Measurements from ENCODE around the gene CAPN5. TPM values are rescaled to one million over a fixed set of nuclear protein-coding genes. Genes with fewer than 3 reads are reported as not detected.
A peak's percentile ranks its signal among the peaks of the same experiment; 100 is the strongest.

The CAPN5 gene
- total RNA-seq, 1 experiment from 2014 or later, result 12.9 TPM

GRCh38 chr11:77129842-77130756, 63.3 kb downstream of the CAPN5 start:
- DNase-seq (ENCODE audit: low read depth), result no peak

- DNase-seq (ENCODE audit: low read depth), result no peak
These were observed 64.2 kb downstream of the CAPN5 start for GRCh38 chr11:77130763-77131513.

- no peak for DNase-seq (ENCODE audit: low read depth)
These were observed 64.8 kb downstream of the CAPN5 start for GRCh38 chr11:77131560-77131959.

GRCh38 chr11:77135069-77135468, 68.3 kb downstream of the CAPN5 start:
- DNase-seq (ENCODE audit: low read depth), result no peak

GRCh38 chr11:77136074-77136473, 69.3 kb downstream of the CAPN5 start:
- DNase-seq (ENCODE audit: low read depth), result peak; percentile 56

- DNase-seq (ENCODE audit: low read depth), result no peak
These were observed 70.1 kb downstream of the CAPN5 start for GRCh38 chr11:77136784-77137420.

GRCh38 chr11:77137421-77137820, 70.7 kb downstream of the CAPN5 start:
- no peak for DNase-seq (ENCODE audit: low read depth)

- DNase-seq (ENCODE audit: low read depth), result no peak
These were observed 71.4 kb downstream of the CAPN5 start for GRCh38 chr11:77138106-77138649.

GRCh38 chr11:77139201-77139600, 72.4 kb downstream of the CAPN5 start:
- DNase-seq (ENCODE audit: low read depth), result no peak

GRCh38 chr11:77140231-77140851, 73.6 kb downstream of the CAPN5 start:
- DNase-seq (ENCODE audit: low read depth), result peak; percentile 27

- DNase-seq (ENCODE audit: low read depth), result peak; percentile 25
These were observed 74.3 kb downstream of the CAPN5 start for GRCh38 chr11:77141034-77141433.

GRCh38 chr11:77141475-77141874, 74.7 kb downstream of the CAPN5 start:
- no peak for DNase-seq (ENCODE audit: low read depth)

GRCh38 chr11:77142091-77142975, 75.6 kb downstream of the CAPN5 start:
- peak; percentile 7 for DNase-seq (ENCODE audit: low read depth)

- no peak for DNase-seq (ENCODE audit: low read depth)
These were observed 76.7 kb downstream of the CAPN5 start for GRCh38 chr11:77143405-77144020.

GRCh38 chr11:77144196-77144856, 77.6 kb downstream of the CAPN5 start:
- DNase-seq (ENCODE audit: low read depth), result no peak

GRCh38 chr11:77144857-77145428, 78.2 kb downstream of the CAPN5 start:
- no peak for DNase-seq (ENCODE audit: low read depth)

GRCh38 chr11:77146261-77147035, 79.7 kb downstream of the CAPN5 start:
- no peak for DNase-seq (ENCODE audit: low read depth)

GRCh38 chr11:77147036-77147315, 80.2 kb downstream of the CAPN5 start:
- no peak for DNase-seq (ENCODE audit: low read depth)
